Sigmoid colon (tissue), 7 donors: ENCODE measurements around the gene ACTL8. TPM values are rescaled to one million over a fixed set of nuclear protein-coding genes. Genes with fewer than 3 reads are reported as not detected.

Experiments used
- DNase-seq: peaks from one replicate; pipeline ENCODE4 v3.0.0-alpha.2; 2019
- H3K27ac ChIP-seq, 4 donors: fragments of 200-600 bp; sonication (generic); one replicate each; pipeline ENCODE4 v1.5.1; 2016 to 2019; ENCODE audit warnings: mild to moderate bottlenecking in 1 of 4
- H3K27me3 ChIP-seq, 3 donors: fragments of 200-600 bp; sonication (generic); one replicate each; pipeline ENCODE4 v1.5.1; 2019; ENCODE audit warnings: mild to moderate bottlenecking in 1 of 3
- H3K36me3 ChIP-seq, 4 donors: fragments of 200-600 bp; sonication (generic); one replicate each; pipeline ENCODE4 v1.5.1; 2016 to 2019
- H3K4me1 ChIP-seq, 4 donors: fragments of 200-600 bp; sonication (generic); one replicate each; pipeline ENCODE4 v1.5.1; 2017 to 2019
- H3K4me3 ChIP-seq, 4 donors: fragments of 200-600 bp; sonication (generic); one replicate each; pipeline ENCODE4 v1.5.1; 2017 to 2019; ENCODE audit warnings: mild to moderate bottlenecking in 2 of 4, moderate library complexity in 1 of 4
- H3K9me3 ChIP-seq, 4 donors: fragments of 200-600 bp in 3 of 4; sonication (generic) in 3 of 4; one replicate each; pipeline versions ENCODE4 v1.5.1 to v1.6.1; 2013 to 2019
- EP300 ChIP-seq, 4 donors: sonication (generic); formaldehyde crosslinking; IDR thresholded peaks; one replicate each; pipeline ENCODE4 v1.6.1; 2017; ENCODE audit warnings: antibody characterized with exemption in 4 of 4
- POLR2A ChIP-seq, 2 donors: fragments of 450-650 bp; IDR thresholded peaks; one replicate each; pipeline ENCODE4 v1.6.1; 2016; ENCODE audit warnings: antibody characterized with exemption in 2 of 2, mild to moderate bottlenecking in 2 of 2, moderate library complexity in 2 of 2
- POLR2AphosphoS5 ChIP-seq, 4 donors: sonication (generic); formaldehyde crosslinking; IDR thresholded peaks; one replicate each; pipeline ENCODE4 v1.6.1; 2017; ENCODE audit warnings: antibody characterized with exemption in 4 of 4
- WGBS, 2 donors: extraction: QIAGEN DNeasy Blood & Tissue Kit; methylation state at CpG; one replicate each; pipeline ENCODE4 v1.1.7; 2013; 5-methylcytosine and 5-hydroxymethylcytosine counted together
- intact Hi-C: fragments of 100-400 bp; cut with DNase I; formaldehyde crosslinking; loops from one replicate; pipeline ENCODE4 v1.15.1; 2023
- polyA plus RNA-seq, 3 donors: library from polyadenylated mRNA; stranded (reverse); fragments of 200-250 nt; gene quantifications; one replicate each; pipeline ENCODE4 v1.2.3, GENCODE V29; 2013
- total RNA-seq, 4 donors: library from RNA; depleted of rRNA; stranded (reverse); fragments of >200 nt; gene quantifications; one replicate each; pipeline ENCODE4 v1.1.0, GENCODE V29; 2016
- TF ChIP-seq, protein P1 (sequence below), 4 experiments: fragments of 450-650 bp in 3 of 4; fragments of 200-600 bp in 1 of 4; IDR thresholded peaks; one replicate each; pipeline ENCODE4 v1.5.1; 2016 to 2019; ENCODE audit warnings: antibody characterized with exemption in 4 of 4, mild to moderate bottlenecking in 3 of 4, moderate library complexity in 2 of 4
- donor health status: healthy with polysubstance abuse.
- donor health status: Bipolar disorder and iron deficiency.
- donor health status: healthy.

Gene ACTL8
- total and polyA plus RNA-seq, 7 donors = 0.63 TPM; not detected in 6

GRCh38 chr1:17746920-17747319 lies 8.2 kb upstream of the ACTL8 start:
- H3K4me3 ChIP-seq = no peak overlapping the region
- H3K4me1 ChIP-seq = peaks cover 0 to 4% (median 0%) of the 10 kb centered on the region in 4 donors
- H3K9me3 ChIP-seq = no peaks in the 10 kb centered on the region
- DNase-seq = no peak
- intact Hi-C loops = no loop called here
- peaks cover 0 to 4% (median 0%) of the 10 kb centered on the region in 3 donors for H3K27me3 ChIP-seq
- WGBS, 2 donors = 84 to 86% methylated on average over 2 of the region's 2 CpGs
- TF ChIP-seq POLR2A (IDR thresholded peaks at IDR 0.05) (no peak), EP300 (IDR thresholded peaks at IDR 0.05) (no peak), POLR2AphosphoS5 (IDR thresholded peaks at IDR 0.05) (no peak)
- TF ChIP-seq, protein P1, sequence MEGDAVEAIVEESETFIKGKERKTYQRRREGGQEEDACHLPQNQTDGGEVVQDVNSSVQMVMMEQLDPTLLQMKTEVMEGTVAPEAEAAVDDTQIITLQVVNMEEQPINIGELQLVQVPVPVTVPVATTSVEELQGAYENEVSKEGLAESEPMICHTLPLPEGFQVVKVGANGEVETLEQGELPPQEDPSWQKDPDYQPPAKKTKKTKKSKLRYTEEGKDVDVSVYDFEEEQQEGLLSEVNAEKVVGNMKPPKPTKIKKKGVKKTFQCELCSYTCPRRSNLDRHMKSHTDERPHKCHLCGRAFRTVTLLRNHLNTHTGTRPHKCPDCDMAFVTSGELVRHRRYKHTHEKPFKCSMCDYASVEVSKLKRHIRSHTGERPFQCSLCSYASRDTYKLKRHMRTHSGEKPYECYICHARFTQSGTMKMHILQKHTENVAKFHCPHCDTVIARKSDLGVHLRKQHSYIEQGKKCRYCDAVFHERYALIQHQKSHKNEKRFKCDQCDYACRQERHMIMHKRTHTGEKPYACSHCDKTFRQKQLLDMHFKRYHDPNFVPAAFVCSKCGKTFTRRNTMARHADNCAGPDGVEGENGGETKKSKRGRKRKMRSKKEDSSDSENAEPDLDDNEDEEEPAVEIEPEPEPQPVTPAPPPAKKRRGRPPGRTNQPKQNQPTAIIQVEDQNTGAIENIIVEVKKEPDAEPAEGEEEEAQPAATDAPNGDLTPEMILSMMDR (IDR thresholded peaks at IDR 0.05) = no peak
- H3K36me3 ChIP-seq = no peaks in the 10 kb centered on the region
- no peak overlapping the region for H3K27ac ChIP-seq

DNA sequence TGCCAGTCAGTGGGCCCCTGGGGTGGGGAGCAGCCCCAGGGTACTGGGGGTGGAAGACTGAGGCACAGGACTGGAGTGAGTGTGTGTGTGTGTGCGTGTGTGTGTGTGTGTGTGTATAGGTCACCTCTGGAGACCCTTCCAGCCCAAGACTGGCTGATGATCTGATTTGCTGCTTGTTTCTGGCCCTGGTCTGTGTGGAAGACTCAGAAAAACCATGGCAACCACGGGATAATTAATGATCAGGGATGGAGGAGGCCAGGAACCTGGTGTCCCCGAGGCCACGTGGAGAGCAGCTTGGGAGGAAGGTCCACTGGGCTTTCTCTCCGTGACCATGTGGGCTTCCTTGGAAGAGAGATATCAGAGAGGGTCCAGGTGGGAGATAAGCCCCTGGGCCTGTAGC lies 4.8 kb upstream of the ACTL8 start:
- DNase-seq = no peak
- Histone ChIP-seq H3K27ac (no peak overlapping the region), H3K9me3 (peaks cover 7 to 11% (median 9%) of the 10 kb centered on the region in 4 donors), H3K36me3 (no peaks in the 10 kb centered on the region), H3K4me1 (no peaks in the 10 kb centered on the region), H3K27me3 (peaks cover 0 to 3% (median 0%) of the 10 kb centered on the region in 3 donors), H3K4me3 (no peak overlapping the region)
- TF ChIP-seq, protein P1 (IDR thresholded peaks at IDR 0.05) = no peak
- TF ChIP-seq EP300 (IDR thresholded peaks at IDR 0.05) = no peak
- TF ChIP-seq POLR2AphosphoS5 (IDR thresholded peaks at IDR 0.05) = no peak
- no peak for TF ChIP-seq POLR2A (IDR thresholded peaks at IDR 0.05)
- 78 to 80% methylated on average over 5 of the region's 5 CpGs for WGBS, 2 donors
- intact Hi-C loops = no loop called here

- H3K27ac ChIP-seq = no peak overlapping the region
- intact Hi-C loops = no loop called here
- peaks cover 13 to 19% (median 17%) of the 10 kb centered on the region in 4 donors for H3K9me3 ChIP-seq
- H3K27me3 ChIP-seq = peaks cover 0 to 3% (median 0%) of the 10 kb centered on the region in 3 donors
- H3K4me1 ChIP-seq = no peaks in the 10 kb centered on the region
- H3K4me3 ChIP-seq = no peak overlapping the region
- no peak for DNase-seq
- TF ChIP-seq, protein P1 (IDR thresholded peaks at IDR 0.05) = no peak
- no peak for TF ChIP-seq POLR2A (IDR thresholded peaks at IDR 0.05)
- no peak for TF ChIP-seq POLR2AphosphoS5 (IDR thresholded peaks at IDR 0.05)
- TF ChIP-seq EP300 (IDR thresholded peaks at IDR 0.05) = no peak
- WGBS, 2 donors = 78% methylated on average over 4 of the region's 4 CpGs
- no peaks in the 10 kb centered on the region for H3K36me3 ChIP-seq
These were observed 2.8 kb upstream of the ACTL8 start for GRCh38 chr1:17752356-17752755.

DNA sequence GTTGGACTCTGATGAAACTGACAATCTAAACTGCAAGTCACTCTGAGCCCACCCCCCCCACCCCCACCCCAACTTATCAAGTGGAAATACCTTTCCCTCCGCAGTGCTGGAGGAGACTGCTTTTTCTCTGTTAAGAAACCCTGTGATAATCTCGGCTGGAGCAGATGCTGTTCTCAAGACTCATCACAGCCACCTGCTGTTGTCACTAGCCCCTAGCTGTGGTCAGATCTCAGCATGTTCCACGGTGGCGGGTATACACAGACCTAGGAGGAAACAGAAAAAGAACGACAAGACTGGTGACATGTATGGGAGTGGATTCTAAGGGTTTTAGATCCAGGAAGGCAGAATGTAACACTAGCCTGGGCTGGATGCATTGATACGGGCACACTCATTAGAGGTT lies 2.3 kb downstream of the ACTL8 start:
- no peak for TF ChIP-seq POLR2AphosphoS5 (IDR thresholded peaks at IDR 0.05)
- Histone ChIP-seq H3K4me1 (no peaks in the 10 kb centered on the region), H3K9me3 (peaks cover 25 to 30% (median 28%) of the 10 kb centered on the region in 4 donors), H3K36me3 (no peaks in the 10 kb centered on the region), H3K27me3 (no peaks in the 10 kb centered on the region), H3K27ac (no peak overlapping the region), H3K4me3 (no peak overlapping the region)
- DNase-seq = no peak
- 81 to 85% methylated on average over 6 of the region's 6 CpGs for WGBS, 2 donors
- intact Hi-C loops = no loop called here

DNA sequence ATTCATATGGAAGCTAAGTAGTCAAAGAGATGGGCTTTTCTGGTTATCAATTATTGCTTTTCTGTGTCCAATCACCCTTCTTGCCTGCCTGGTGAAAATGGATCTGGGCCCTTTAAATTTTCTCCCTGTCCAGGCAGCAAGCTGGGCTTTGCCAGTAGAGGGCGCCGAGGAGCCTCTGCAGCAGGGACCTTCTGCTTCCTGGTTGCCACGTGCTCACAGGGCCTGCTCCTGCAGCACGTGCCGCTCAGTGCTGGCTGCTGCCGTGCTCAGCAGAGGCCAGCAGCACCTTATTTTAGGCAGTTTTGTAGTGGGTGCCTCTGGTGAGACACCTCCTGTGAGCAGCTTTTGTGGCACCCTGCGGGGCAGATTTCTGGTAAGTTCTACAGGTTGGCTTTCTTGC lies 4.0 kb downstream of the ACTL8 start:
- Histone ChIP-seq H3K9me3 (peaks cover 25 to 30% (median 28%) of the 10 kb centered on the region in 4 donors), H3K27me3 (peaks cover 0 to 6% (median 0%) of the 10 kb centered on the region in 3 donors), H3K4me1 (no peaks in the 10 kb centered on the region), H3K4me3 (no peak overlapping the region), H3K27ac (no peak overlapping the region), H3K36me3 (no peaks in the 10 kb centered on the region)
- intact Hi-C loops = no loop called here
- WGBS, 2 donors = 54 to 60% methylated on average over 7 of the region's 7 CpGs
- TF ChIP-seq, protein P1 (IDR thresholded peaks at IDR 0.05) = no peak
- TF ChIP-seq POLR2A (IDR thresholded peaks at IDR 0.05) (no peak), POLR2AphosphoS5 (IDR thresholded peaks at IDR 0.05) (no peak), EP300 (IDR thresholded peaks at IDR 0.05) (no peak)
- no peak for DNase-seq
